Stomach (tissue), 9 donors: ENCODE results near the gene COL11A1. TPM values are rescaled to one million over a fixed set of nuclear protein-coding genes. Genes with fewer than 3 reads are reported as not detected.
"Not testable (repeated sequence)": the region's sequence is repeated elsewhere in the genome, so short reads cannot be mapped to it uniquely, and the experiment has no call there.

ENCODE experiments used
- DNase-seq, 2 donors: peaks; one replicate each; pipeline versions ENCODE4 v3.0.0 to v3.0.0-alpha.2; 2013 to 2019
- H3K27ac ChIP-seq, 5 donors: fragments of 200-600 bp in 4 of 5; sonication (generic) in 4 of 5; one replicate each; pipeline ENCODE4 v1.5.1; 2013 to 2019; ENCODE audit warnings: mild to moderate bottlenecking in 1 of 5, moderate library complexity in 1 of 5
- H3K27me3 ChIP-seq, 3 donors: fragments of 200-600 bp; sonication (generic); one replicate each; pipeline ENCODE4 v1.5.1; 2017 to 2019; ENCODE audit warnings: mixed run types in 1 of 3
- H3K36me3 ChIP-seq, 4 donors: fragments of 200-600 bp; sonication (generic); 1 replicate in 3 of 4; 2 replicates in 1 of 4; pipeline ENCODE4 v1.5.1; 2016 to 2019
- H3K4me1 ChIP-seq, 4 donors: fragments of 200-600 bp; sonication (generic); one replicate each; pipeline ENCODE4 v1.5.1; 2016 to 2019
- H3K4me3 ChIP-seq, 4 donors: fragments of 200-600 bp; sonication (generic) in 3 of 4; one replicate each; pipeline ENCODE4 v1.5.1; 2016 to 2019; ENCODE audit warnings: mild to moderate bottlenecking in 1 of 4
- H3K9me3 ChIP-seq, 4 donors: fragments of 200-600 bp; sonication (generic); one replicate each; pipeline ENCODE4 v1.5.1; 2016 to 2019
- CTCF ChIP-seq, 7 experiments: fragments of 450-650 bp in 4 of 7; fragments of 200-600 bp in 3 of 7; sonication (generic) in 3 of 7; IDR thresholded peaks; one replicate each; pipeline ENCODE4 v1.5.1; 2016 to 2019; ENCODE audit warnings: antibody characterized with exemption in 7 of 7, control low read depth in 2 of 7, mild to moderate bottlenecking in 1 of 7
- EP300 ChIP-seq: sonication (generic); formaldehyde crosslinking; IDR thresholded peaks from one replicate; pipeline ENCODE4 v1.6.1; 2017; ENCODE audit warnings: antibody characterized with exemption
- POLR2A ChIP-seq, 4 donors: fragments of 450-650 bp; IDR thresholded peaks; one replicate each; pipeline ENCODE4 v1.6.1; 2016; ENCODE audit warnings: antibody characterized with exemption in 4 of 4, control low read depth in 2 of 4, mild to moderate bottlenecking in 1 of 4, moderate library complexity in 1 of 4
- POLR2AphosphoS5 ChIP-seq, 3 donors: sonication (generic); formaldehyde crosslinking; IDR thresholded peaks; one replicate each; pipeline ENCODE4 v1.6.1; 2016; ENCODE audit warnings: antibody characterized with exemption in 3 of 3
- WGBS, 5 donors: extraction: QIAGEN DNeasy Blood & Tissue Kit in 3 of 5; methylation state at CpG; one replicate each; pipeline versions ENCODE4 v1.1.5 to v1.1.7; 2013 to 2018; 5-methylcytosine and 5-hydroxymethylcytosine counted together
- intact Hi-C: fragments of 100-400 bp; cut with DNase I; formaldehyde crosslinking; loops from one replicate; pipeline ENCODE4 v1.15.1; 2023; ENCODE audit warnings: low total_unique reads
- polyA plus RNA-seq, 3 donors: library from polyadenylated mRNA; stranded (reverse); fragments of 200-250 nt; gene quantifications; one replicate each; pipeline ENCODE4 v1.2.3, GENCODE V29; 2013
- total RNA-seq, 5 donors: library from RNA; depleted of rRNA; stranded (reverse); fragments of >200 nt; gene quantifications; one replicate each; pipeline versions ENCODE4 v1.1.0 to v1.2.3, GENCODE V29; 2014 to 2016
- donor health status: healthy with polysubstance abuse.
- donor health status: Bipolar disorder and iron deficiency.
- donor health status: healthy.

COL11A1 gene
- total and polyA plus RNA-seq, 8 donors: under 0.01 to 7.0 (median 0.29) TPM; not detected in 5

- intact Hi-C loops: no loop called here
- DNase-seq: no peak
- 61 to 82% (median 78%) methylated on average over 2 of the region's 2 CpGs for WGBS, 5 donors
- Histone ChIP-seq H3K27me3 (no peaks in the 10 kb centered on the region), H3K4me3 (no peak overlapping the region), H3K27ac (no peak overlapping the region), H3K4me1 (no peaks in the 10 kb centered on the region), H3K9me3 (no peaks in the 10 kb centered on the region), H3K36me3 (no peaks in the 10 kb centered on the region)
- TF ChIP-seq EP300 (no peak), POLR2AphosphoS5 (IDR thresholded peaks at IDR 0.05) (no peak), POLR2A (IDR thresholded peaks at IDR 0.05) (no peak), CTCF (IDR thresholded peaks at IDR 0.05) (no peak)
Observed at GRCh38 chr1:102942324-102942723, 166.0 kb downstream of the COL11A1 start.

- Histone ChIP-seq H3K27ac (no peak overlapping the region), H3K4me3 (no peak overlapping the region), H3K4me1 (no peaks in the 10 kb centered on the region), H3K9me3 (no peaks in the 10 kb centered on the region), H3K27me3 (no peaks in the 10 kb centered on the region), H3K36me3 (no peaks in the 10 kb centered on the region)
- TF ChIP-seq POLR2A (IDR thresholded peaks at IDR 0.05) (no peak), POLR2AphosphoS5 (IDR thresholded peaks at IDR 0.05) (no peak), CTCF (IDR thresholded peaks at IDR 0.05) (no peak), EP300 (no peak)
- no peak for DNase-seq
- intact Hi-C loops: no loop called here
Observed at GRCh38 chr1:102941366-102941947, 166.9 kb downstream of the COL11A1 start.

DNA sequence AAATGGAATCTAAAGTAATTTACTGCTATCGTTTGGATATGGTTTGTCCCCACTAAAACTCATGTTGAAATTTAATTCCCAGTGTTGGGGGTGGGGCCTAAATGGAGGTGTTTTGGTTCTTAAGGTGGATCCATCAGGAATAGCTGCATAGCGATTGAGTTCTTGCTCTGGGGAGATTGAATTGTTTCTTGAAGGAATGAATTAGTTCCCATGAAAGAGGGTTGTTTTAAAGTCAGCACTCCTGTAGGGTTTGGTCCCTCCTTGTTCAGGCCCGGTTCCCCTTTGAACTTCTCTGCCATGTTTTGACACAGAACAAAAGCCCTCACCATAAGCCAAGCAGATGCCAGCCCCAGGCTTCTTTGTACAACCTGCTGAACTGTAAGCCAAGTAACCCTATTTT, 170.9 kb downstream of the COL11A1 start:
- H3K9me3 ChIP-seq: no peaks in the 10 kb centered on the region
- DNase-seq: no peak
- no peak overlapping the region for H3K27ac ChIP-seq
- TF ChIP-seq EP300: no peak
- TF ChIP-seq CTCF (IDR thresholded peaks at IDR 0.05): no peak
- no peak for TF ChIP-seq POLR2A (IDR thresholded peaks at IDR 0.05)
- TF ChIP-seq POLR2AphosphoS5 (IDR thresholded peaks at IDR 0.05): no peak
- no peaks in the 10 kb centered on the region for H3K36me3 ChIP-seq
- H3K4me3 ChIP-seq: no peak overlapping the region
- intact Hi-C loops: no loop called here
- no peaks in the 10 kb centered on the region for H3K4me1 ChIP-seq
- WGBS, 5 donors: 58 to 69% (median 64%) methylated on average over 3 of the region's 3 CpGs
- H3K27me3 ChIP-seq: no peaks in the 10 kb centered on the region

GRCh38 chr1:102933362-102933761, 175.0 kb downstream of the COL11A1 start:
- H3K27me3 ChIP-seq, DNase-seq, H3K4me1 ChIP-seq, H3K9me3 ChIP-seq, H3K4me3 ChIP-seq, intact Hi-C loops, H3K36me3 ChIP-seq, H3K27ac ChIP-seq: not testable (repeated sequence)
- 57 to 81% (median 75%) methylated on average over 4 to 8 of the region's 9 CpGs for WGBS, 5 donors

GRCh38 chr1:102919659-102920058, 188.7 kb downstream of the COL11A1 start:
- intact Hi-C loops: no loop called here
- 0 to 39% (median 25%) methylated on average over 1 of the region's 1 CpG for WGBS, 5 donors
- H3K9me3 ChIP-seq: peaks cover 0 to 8% (median 0%) of the 10 kb centered on the region in 4 donors
- no peak overlapping the region for H3K27ac ChIP-seq
- H3K4me1 ChIP-seq: no peaks in the 10 kb centered on the region
- no peaks in the 10 kb centered on the region for H3K36me3 ChIP-seq
- no peak overlapping the region for H3K4me3 ChIP-seq
- no peaks in the 10 kb centered on the region for H3K27me3 ChIP-seq
- no peak for DNase-seq
- TF ChIP-seq CTCF (IDR thresholded peaks at IDR 0.05) (no peak), EP300 (no peak), POLR2AphosphoS5 (IDR thresholded peaks at IDR 0.05) (no peak), POLR2A (IDR thresholded peaks at IDR 0.05) (no peak)
